22Rv1 (cell line): ENCODE results near the gene MATN4.

ENCODE experiments used
- ZFX ChIP-seq: fragments of 450-650 bp; IDR thresholded peaks from 2 replicates; pipeline ENCODE4 v1.6.1; 2017; ENCODE audit warnings: antibody characterized with exemption, borderline replicate concordance
- TF ChIP-seq, protein P1 (sequence below): fragments of 450-650 bp; IDR thresholded peaks from 2 replicates; pipeline ENCODE4 v1.5.1; 2017; ENCODE audit warnings: mild to moderate bottlenecking

DNA sequence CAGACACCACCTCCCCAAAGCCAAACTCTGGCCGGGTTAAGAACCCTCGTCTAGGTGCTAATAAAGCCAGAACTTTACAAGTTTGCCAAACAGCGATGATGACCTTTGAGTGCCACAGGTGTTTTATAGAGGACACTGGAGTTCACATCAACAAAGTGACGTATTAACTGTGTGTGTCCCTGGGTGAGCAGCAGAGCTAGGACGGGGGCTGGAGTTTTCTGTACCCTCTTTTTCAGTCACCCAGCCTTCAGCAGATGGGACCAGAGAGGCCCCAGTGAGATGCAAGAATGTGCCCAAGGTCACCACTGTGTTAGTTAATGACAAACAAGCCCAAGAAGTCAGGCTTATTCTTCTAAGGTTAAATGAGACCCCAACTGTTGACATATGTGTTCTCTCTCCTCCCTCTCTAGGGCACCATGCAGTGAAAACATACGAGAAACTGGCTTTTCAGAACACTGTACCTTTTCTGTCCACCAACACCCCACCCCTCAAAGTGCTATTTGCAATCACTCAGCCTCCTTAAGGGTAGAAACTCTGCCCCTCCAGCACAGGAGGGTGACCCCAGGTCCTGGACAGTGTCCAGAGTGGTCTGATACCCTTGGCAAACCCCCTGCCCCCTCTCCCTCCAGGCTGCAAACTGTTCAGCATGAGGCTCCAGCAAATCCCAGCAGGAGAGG, 34.9 kb upstream of the MATN4 start:
- TF ChIP-seq, protein P1, sequence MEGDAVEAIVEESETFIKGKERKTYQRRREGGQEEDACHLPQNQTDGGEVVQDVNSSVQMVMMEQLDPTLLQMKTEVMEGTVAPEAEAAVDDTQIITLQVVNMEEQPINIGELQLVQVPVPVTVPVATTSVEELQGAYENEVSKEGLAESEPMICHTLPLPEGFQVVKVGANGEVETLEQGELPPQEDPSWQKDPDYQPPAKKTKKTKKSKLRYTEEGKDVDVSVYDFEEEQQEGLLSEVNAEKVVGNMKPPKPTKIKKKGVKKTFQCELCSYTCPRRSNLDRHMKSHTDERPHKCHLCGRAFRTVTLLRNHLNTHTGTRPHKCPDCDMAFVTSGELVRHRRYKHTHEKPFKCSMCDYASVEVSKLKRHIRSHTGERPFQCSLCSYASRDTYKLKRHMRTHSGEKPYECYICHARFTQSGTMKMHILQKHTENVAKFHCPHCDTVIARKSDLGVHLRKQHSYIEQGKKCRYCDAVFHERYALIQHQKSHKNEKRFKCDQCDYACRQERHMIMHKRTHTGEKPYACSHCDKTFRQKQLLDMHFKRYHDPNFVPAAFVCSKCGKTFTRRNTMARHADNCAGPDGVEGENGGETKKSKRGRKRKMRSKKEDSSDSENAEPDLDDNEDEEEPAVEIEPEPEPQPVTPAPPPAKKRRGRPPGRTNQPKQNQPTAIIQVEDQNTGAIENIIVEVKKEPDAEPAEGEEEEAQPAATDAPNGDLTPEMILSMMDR: no peak
- no peak for TF ChIP-seq ZFX
